Hepatocyte (in vitro differentiated cells): Measurements from ENCODE around the gene PHACTR1. TPM values are rescaled to one million over a fixed set of nuclear protein-coding genes. Genes with fewer than 3 reads are reported as not detected.

Source experiments
- DNase-seq: peaks from one replicate; pipeline ENCODE4 v3.0.0-alpha.2; 2016; ENCODE audit warnings: low spot score
- H2AFZ ChIP-seq: fragments of 200-600 bp; sonication (generic); 2 replicates; pipeline ENCODE4 v1.6.0; 2016; ENCODE audit warnings: antibody characterized with exemption, mild to moderate bottlenecking
- H3K27ac ChIP-seq: fragments of 200-600 bp; sonication (generic); 2 replicates; pipeline ENCODE4 v1.5.1; 2016; ENCODE audit warnings: mild to moderate bottlenecking
- H3K27me3 ChIP-seq: fragments of 200-600 bp; sonication (generic); 2 replicates; pipeline ENCODE4 v1.6.1; 2016
- H3K36me3 ChIP-seq: fragments of 200-600 bp; sonication (generic); replicated peaks from 2 replicates; pipeline ENCODE4 v1.5.1; 2016; ENCODE audit warnings: low read depth; ENCODE audit not compliant: insufficient read depth
- H3K4me1 ChIP-seq: fragments of 200-600 bp; sonication (generic); 2 replicates; pipeline ENCODE4 v1.5.1; 2016; ENCODE audit warnings: mild to moderate bottlenecking, moderate library complexity; ENCODE audit not compliant: insufficient read depth
- H3K4me2 ChIP-seq: fragments of 200-600 bp; sonication (generic); 2 replicates; pipeline ENCODE4 v1.6.0; 2016
- H3K4me3 ChIP-seq: fragments of 200-600 bp; sonication (generic); 2 replicates; pipeline ENCODE4 v1.5.1; 2016; ENCODE audit warnings: mild to moderate bottlenecking
- H3K79me2 ChIP-seq: fragments of 200-600 bp; sonication (generic); 2 replicates; pipeline ENCODE4 v1.6.0; 2017; ENCODE audit warnings: mild to moderate bottlenecking
- H3K9me2 ChIP-seq: fragments of 200-600 bp; sonication (generic); replicated peaks from 2 replicates; pipeline ENCODE4 v1.6.0; 2017; ENCODE audit warnings: mild to moderate bottlenecking; ENCODE audit not compliant: insufficient read depth
- H3K9me3 ChIP-seq: fragments of 200-600 bp; sonication (generic); 2 replicates; pipeline ENCODE4 v1.5.1; 2016; ENCODE audit warnings: low read depth, mild to moderate bottlenecking
- H4K20me1 ChIP-seq: fragments of 200-600 bp; sonication (generic); 2 replicates; pipeline ENCODE4 v1.6.0; 2016; ENCODE audit warnings: mild to moderate bottlenecking; ENCODE audit not compliant: insufficient read depth, poor library complexity, severe bottlenecking
- CTCF ChIP-seq: fragments of 200-600 bp; sonication (generic); IDR thresholded peaks from 2 replicates; pipeline ENCODE4 v1.5.1; 2016; ENCODE audit warnings: antibody characterized with exemption, mild to moderate bottlenecking; ENCODE audit not compliant: poor library complexity
- EZH2 ChIP-seq: fragments of 200-600 bp; sonication (generic); IDR thresholded peaks from 2 replicates; pipeline ENCODE4 v1.6.1; 2016; ENCODE audit warnings: antibody characterized with exemption, mild to moderate bottlenecking, borderline replicate concordance
- EZH2phosphoT487 ChIP-seq: fragments of 200-600 bp; sonication (generic); IDR thresholded peaks from one replicate; pipeline ENCODE4 v1.6.1; 2018; ENCODE audit warnings: antibody characterized with exemption, mild to moderate bottlenecking, low read depth, moderate library complexity; ENCODE audit not compliant: unreplicated experiment, severe bottlenecking
- WGBS: methylation state at CpG from one replicate; pipeline ENCODE4 v1.1.6; 2016; ENCODE audit warnings: low lambda C conversion rate; ENCODE audit errors: missing lambda C conversion rate; 5-methylcytosine and 5-hydroxymethylcytosine counted together
- polyA plus RNA-seq: library from polyadenylated mRNA; unstranded; fragments of >200 nt; fragmentation: Nextera tagmentation; extraction: Ambion mirVana; gene quantifications from 2 replicates; pipeline ENCODE4 v1.2.1, GENCODE V29; 2016
- total RNA-seq: library from RNA; depleted of rRNA; stranded (reverse); fragments of >200 nt; gene quantifications from 2 replicates; pipeline ENCODE4 v1.2.3, GENCODE V29; 2014

The PHACTR1 gene
- total and polyA plus RNA-seq, 2 experiments from 2014 or later = 3.0 to 4.3 TPM

GRCh38 chr6:13012977-13013680, 296.6 kb downstream of the PHACTR1 start:
- Histone ChIP-seq H3K4me1 (peaks cover 16% of the 10 kb centered on the region), H3K4me2 (peak overlapping the region; percentile 94), H3K4me3 (peak overlapping the region; percentile 26), H3K27me3 (peaks cover 63% of the 10 kb centered on the region), H4K20me1 (no peaks in the 10 kb centered on the region), H2AFZ (no peak overlapping the region), H3K36me3 (no peaks in the 10 kb centered on the region), H3K9me2 (no peaks in the 10 kb centered on the region), H3K9me3 (no peaks in the 10 kb centered on the region), H3K79me2 (no peaks in the 10 kb centered on the region), H3K27ac (no peak overlapping the region)
- 7% methylated on average over 19 of the region's 21 CpGs for WGBS
- TF ChIP-seq CTCF (no peak), EZH2phosphoT487 (peak; percentile 82)
- peak; percentile 13 for DNase-seq

GRCh38 chr6:13013681-13014503, 297.3 kb downstream of the PHACTR1 start:
- Histone ChIP-seq H2AFZ (peak overlapping the region; percentile 45), H4K20me1 (no peaks in the 10 kb centered on the region), H3K27ac (no peak overlapping the region), H3K79me2 (no peaks in the 10 kb centered on the region), H3K4me1 (peaks cover 16% of the 10 kb centered on the region), H3K36me3 (no peaks in the 10 kb centered on the region), H3K9me2 (no peaks in the 10 kb centered on the region), H3K4me3 (peak overlapping the region; percentile 42), H3K27me3 (peaks cover 63% of the 10 kb centered on the region), H3K4me2 (peak overlapping the region; percentile 94), H3K9me3 (no peaks in the 10 kb centered on the region)
- under 1% methylated on average over 28 of the region's 83 CpGs for WGBS
- TF ChIP-seq EZH2phosphoT487 (peak; percentile 49), CTCF (no peak)
- peak; percentile 24 for DNase-seq

- Histone ChIP-seq H3K9me2 (no peaks in the 10 kb centered on the region), H3K27me3 (peaks cover 63% of the 10 kb centered on the region), H4K20me1 (no peaks in the 10 kb centered on the region), H3K9me3 (no peaks in the 10 kb centered on the region), H2AFZ (peak overlapping the region; percentile 45), H3K4me2 (peak overlapping the region; percentile 94), H3K4me3 (peak overlapping the region; percentile 42), H3K79me2 (no peaks in the 10 kb centered on the region), H3K36me3 (no peaks in the 10 kb centered on the region), H3K27ac (no peak overlapping the region), H3K4me1 (peaks cover 16% of the 10 kb centered on the region)
- TF ChIP-seq EZH2 (peak; percentile 84), CTCF (no peak), EZH2phosphoT487 (no peak)
- DNase-seq = peak; percentile 35
- WGBS = 13% methylated on average over 40 of the region's 40 CpGs
Observed at GRCh38 chr6:13014504-13015378, 298.2 kb downstream of the PHACTR1 start.
